ENCODE measurements around the gene NCAN.
A peak's percentile ranks its signal among the peaks of the same experiment; 100 is the strongest.
"Not testable (repeated sequence)": the region's sequence is repeated elsewhere in the genome, so short reads cannot be mapped to it uniquely, and the experiment has no call there.

The NCAN gene

GRCh38 chr19:19211499-19212420, at the start of gene NCAN:
Gene NCAN (plus strand): TSS chr19:19211958. CDS start chr19:19216954, 4,996 bp downstream.
- no peak for DNase-seq

- DNase-seq: no peak
These were observed 49.3 kb upstream of the NCAN start for GRCh38 chr19:19162495-19162894.

- DNase-seq: no peak
These were observed 46.4 kb upstream of the NCAN start for GRCh38 chr19:19165396-19165795.

- DNase-seq: no peak
These were observed 44.1 kb upstream of the NCAN start for GRCh38 chr19:19167612-19168011.

- no peak for DNase-seq
These were observed 42.3 kb upstream of the NCAN start for GRCh38 chr19:19169236-19170052.

- no peak for DNase-seq
These were observed 41.5 kb upstream of the NCAN start, which contains the start of gene MEF2B for GRCh38 chr19:19170053-19170872. Gene MEF2B (minus strand): TSS chr19:19170263. CDS start chr19:19150735, 19,528 bp downstream.

- no peak for DNase-seq
These were observed 40.7 kb upstream of the NCAN start for GRCh38 chr19:19170873-19171672.

- DNase-seq: no peak
These were observed 39.8 kb upstream of the NCAN start for GRCh38 chr19:19171821-19172532.

GRCh38 chr19:19173243-19173642, 38.5 kb upstream of the NCAN start:
- DNase-seq: not testable (repeated sequence)

- DNase-seq: no peak
These were observed 34.8 kb upstream of the NCAN start for GRCh38 chr19:19176950-19177349.

GRCh38 chr19:19179548-19180441, 32.0 kb upstream of the NCAN start:
- DNase-seq: no peak

- no peak for DNase-seq
These were observed 30.2 kb upstream of the NCAN start for GRCh38 chr19:19181488-19181998.

GRCh38 chr19:19185853-19186740, 25.7 kb upstream of the NCAN start:
- DNase-seq: no peak

GRCh38 chr19:19186742-19187141, 25.0 kb upstream of the NCAN start:
- no peak for DNase-seq

GRCh38 chr19:19191768-19192077, 20.0 kb upstream of the NCAN start:
- DNase-seq: no peak

GRCh38 chr19:19192078-19192882, 19.5 kb upstream of the NCAN start, which contains the start of the genes BORCS8 and RFXANK:
Gene BORCS8 (minus strand): TSS chr19:19192152. CDS start chr19:19192117, 35 bp downstream.
Gene RFXANK (plus strand): TSS chr19:19192258. CDS start chr19:19193947, 1,689 bp downstream.
- peak; percentile 98 for DNase-seq

- DNase-seq: no peak
These were observed 18.8 kb upstream of the NCAN start for GRCh38 chr19:19192910-19193423.

GRCh38 chr19:19193926-19194325, 17.8 kb upstream of the NCAN start:
- DNase-seq: no peak
